Nephron progenitor cell (in vitro differentiated cells): ENCODE data around the gene KDM5C.

Experiments used
- DNase-seq: peaks from one replicate; pipeline ENCODE4 v3.0.0; 2021
- H3K27ac Mint-ChIP-seq: 2 replicates; pipeline ENCODE4 v1.8.0; 2021; ENCODE audit warnings: mild to moderate bottlenecking, moderate library complexity, mixed read lengths
- H3K27me3 Mint-ChIP-seq: 2 replicates; pipeline ENCODE4 v1.8.0; 2021; ENCODE audit warnings: mild to moderate bottlenecking, low read depth, mixed read lengths; ENCODE audit not compliant: poor library complexity
- H3K36me3 Mint-ChIP-seq: 2 replicates; pipeline ENCODE4 v1.8.0; 2021; ENCODE audit warnings: low read depth, mixed read lengths
- H3K4me1 Mint-ChIP-seq: 2 replicates; pipeline ENCODE4 v1.8.0; 2021; ENCODE audit warnings: mixed read lengths
- H3K4me3 Mint-ChIP-seq: 2 replicates; pipeline ENCODE4 v1.8.0; 2021; ENCODE audit warnings: mild to moderate bottlenecking, moderate library complexity, mixed read lengths
- H3K9me3 Mint-ChIP-seq: 2 replicates; pipeline ENCODE4 v1.8.0; 2021; ENCODE audit warnings: mild to moderate bottlenecking, moderate library complexity, mixed read lengths
- TF ChIP-seq, protein P1 (sequence below): fragments of 200-600 bp; sonication (generic); IDR thresholded peaks from 2 replicates; pipeline ENCODE4 v1.5.0; 2021; ENCODE audit warnings: antibody characterized with exemption

KDM5C gene

DNA sequence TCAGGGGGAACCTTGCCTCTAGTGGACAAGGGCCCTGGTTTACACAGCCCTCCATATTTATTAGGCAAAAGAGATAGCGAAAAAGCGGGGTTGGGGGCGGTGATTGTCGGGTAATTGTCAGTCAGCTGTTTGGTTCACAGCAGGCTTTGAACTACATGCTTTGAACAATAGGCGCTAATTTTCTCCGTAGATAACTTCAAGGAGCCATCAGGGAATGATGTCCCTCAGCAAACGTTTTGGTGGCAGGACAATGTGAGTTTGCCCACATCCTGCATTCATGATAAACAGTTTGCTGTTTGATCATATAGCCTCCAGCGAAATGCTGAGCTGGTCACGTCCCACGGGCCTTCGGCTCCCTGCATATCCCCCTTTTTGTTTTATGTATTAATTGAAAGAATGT lies 65.8 kb downstream of the KDM5C start:
- TF ChIP-seq, protein P1, sequence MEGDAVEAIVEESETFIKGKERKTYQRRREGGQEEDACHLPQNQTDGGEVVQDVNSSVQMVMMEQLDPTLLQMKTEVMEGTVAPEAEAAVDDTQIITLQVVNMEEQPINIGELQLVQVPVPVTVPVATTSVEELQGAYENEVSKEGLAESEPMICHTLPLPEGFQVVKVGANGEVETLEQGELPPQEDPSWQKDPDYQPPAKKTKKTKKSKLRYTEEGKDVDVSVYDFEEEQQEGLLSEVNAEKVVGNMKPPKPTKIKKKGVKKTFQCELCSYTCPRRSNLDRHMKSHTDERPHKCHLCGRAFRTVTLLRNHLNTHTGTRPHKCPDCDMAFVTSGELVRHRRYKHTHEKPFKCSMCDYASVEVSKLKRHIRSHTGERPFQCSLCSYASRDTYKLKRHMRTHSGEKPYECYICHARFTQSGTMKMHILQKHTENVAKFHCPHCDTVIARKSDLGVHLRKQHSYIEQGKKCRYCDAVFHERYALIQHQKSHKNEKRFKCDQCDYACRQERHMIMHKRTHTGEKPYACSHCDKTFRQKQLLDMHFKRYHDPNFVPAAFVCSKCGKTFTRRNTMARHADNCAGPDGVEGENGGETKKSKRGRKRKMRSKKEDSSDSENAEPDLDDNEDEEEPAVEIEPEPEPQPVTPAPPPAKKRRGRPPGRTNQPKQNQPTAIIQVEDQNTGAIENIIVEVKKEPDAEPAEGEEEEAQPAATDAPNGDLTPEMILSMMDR = no peak
- no peak for DNase-seq
- Mint-ChIP-seq H3K9me3 (peaks cover 50% of the 10 kb centered on the region), H3K27me3 (no peaks in the 10 kb centered on the region), H3K27ac (no peak overlapping the region), H3K4me3 (no peak overlapping the region), H3K36me3 (peaks cover 31% of the 10 kb centered on the region), H3K4me1 (peaks cover 40% of the 10 kb centered on the region)

DNA sequence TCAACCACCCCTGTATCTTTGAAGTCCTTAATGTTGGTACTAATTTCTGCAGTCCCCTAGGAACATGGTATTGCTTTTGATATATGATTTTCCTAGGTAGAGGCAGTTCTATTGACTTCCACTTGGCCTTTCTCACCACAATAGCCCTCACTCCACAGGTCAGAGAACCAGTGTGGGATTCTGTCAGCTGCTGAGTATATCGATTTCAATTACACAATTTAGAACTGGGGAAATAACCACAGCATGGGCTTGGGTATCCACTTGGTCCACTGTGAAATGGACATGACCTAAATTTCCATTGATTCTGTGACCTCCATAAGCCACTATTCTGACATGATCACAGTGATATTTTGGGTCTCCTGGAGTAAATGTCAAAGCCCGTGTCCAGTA lies 68.8 kb downstream of the KDM5C start:
- Mint-ChIP-seq H3K9me3 (peaks cover 67% of the 10 kb centered on the region), H3K4me1 (peaks cover 28% of the 10 kb centered on the region), H3K4me3 (no peak overlapping the region), H3K36me3 (peaks cover 57% of the 10 kb centered on the region), H3K27ac (no peak overlapping the region), H3K27me3 (no peaks in the 10 kb centered on the region)
- DNase-seq = no peak
- TF ChIP-seq, protein P1 = no peak

DNA sequence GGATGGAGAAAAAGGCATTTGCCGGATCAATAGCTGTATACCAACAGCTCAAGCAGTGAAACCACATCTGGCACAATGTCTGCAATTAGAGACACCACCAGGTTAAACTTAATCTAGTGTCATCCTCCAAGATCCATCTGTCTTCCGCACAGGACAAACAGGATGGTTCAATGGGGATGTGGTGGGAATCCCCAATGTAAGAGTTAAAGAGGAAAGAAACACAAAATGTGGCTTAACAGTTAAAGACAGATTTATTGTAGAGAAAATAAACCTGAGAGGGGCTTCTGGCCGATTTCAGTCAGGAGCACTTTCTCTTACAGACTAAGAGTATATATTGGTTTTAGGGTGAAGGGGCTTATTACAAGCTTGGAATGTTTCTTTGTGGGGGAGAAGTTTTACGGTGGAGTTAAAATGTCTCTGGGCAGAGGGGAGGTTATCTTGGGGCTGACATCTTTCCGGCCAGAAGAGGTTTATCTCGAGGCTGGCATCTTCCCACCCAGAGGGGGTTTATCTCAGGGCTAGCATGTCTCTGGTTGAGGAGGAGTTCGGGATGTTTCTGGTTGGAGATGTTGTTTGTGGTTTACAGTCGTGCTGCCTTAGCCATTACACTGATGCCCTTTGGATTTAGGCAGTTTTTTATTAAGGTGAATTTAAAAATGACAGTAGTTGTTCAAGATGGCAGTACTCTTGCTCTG lies 69.3 kb downstream of the KDM5C start:
- TF ChIP-seq, protein P1 = no peak
- no peak for DNase-seq
- H3K9me3 Mint-ChIP-seq = peaks cover 72% of the 10 kb centered on the region
- H3K27me3 Mint-ChIP-seq = no peaks in the 10 kb centered on the region
- peaks cover 62% of the 10 kb centered on the region for H3K36me3 Mint-ChIP-seq
- no peak overlapping the region for H3K27ac Mint-ChIP-seq
- H3K4me1 Mint-ChIP-seq = peaks cover 23% of the 10 kb centered on the region
- no peak overlapping the region for H3K4me3 Mint-ChIP-seq

DNA sequence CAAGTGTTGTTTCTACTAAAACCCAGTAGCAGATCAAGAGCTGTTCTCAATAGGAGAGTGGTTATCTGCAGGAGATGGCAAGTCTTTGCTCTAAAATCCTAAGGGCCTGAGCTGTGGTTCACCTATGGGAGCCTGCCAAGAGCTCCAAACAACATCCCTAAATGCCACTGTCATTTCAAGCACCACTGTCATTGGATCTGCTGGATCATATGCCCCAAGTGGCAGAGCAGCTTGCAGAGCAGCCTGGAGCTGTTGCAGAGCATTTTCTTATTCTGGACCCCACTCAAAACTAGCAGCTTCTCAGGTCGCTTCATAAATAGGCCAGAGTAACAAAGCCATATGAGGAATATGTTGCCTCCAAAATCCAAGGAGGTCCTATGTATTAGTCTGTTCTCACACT lies 71.4 kb downstream of the KDM5C start:
- Mint-ChIP-seq H3K9me3 (peaks cover 70% of the 10 kb centered on the region), H3K4me1 (peaks cover 6% of the 10 kb centered on the region), H3K4me3 (no peak overlapping the region), H3K27me3 (no peaks in the 10 kb centered on the region), H3K36me3 (peaks cover 64% of the 10 kb centered on the region), H3K27ac (no peak overlapping the region)
- TF ChIP-seq, protein P1 = no peak
- DNase-seq = no peak
